Liver (tissue), 9 donors: Measurements from ENCODE around the gene ATP11A. TPM values are rescaled to one million over a fixed set of nuclear protein-coding genes. Genes with fewer than 3 reads are reported as not detected.

Experiments used
- DNase-seq: peaks from one replicate; pipeline ENCODE4 v3.0.0-alpha.2; 2017; ENCODE audit warnings: low spot score
- H3K27ac ChIP-seq, 2 donors: one replicate each; pipeline ENCODE4 v1.7.0; 2013; ENCODE audit warnings: inconsistent platforms in 2 of 2, low read length in 2 of 2, control low read depth in 1 of 2, low read depth in 1 of 2, mild to moderate bottlenecking in 1 of 2
- H3K27me3 ChIP-seq, 4 donors: one replicate each; pipeline versions ENCODE4 v1.6.1 to v1.7.0; 2013; ENCODE audit warnings: low read length in 3 of 4, inconsistent platforms in 1 of 4, mild to moderate bottlenecking in 1 of 4, moderate library complexity in 1 of 4; ENCODE audit not compliant: control insufficient read depth in 4 of 4, insufficient read depth in 4 of 4
- H3K36me3 ChIP-seq, 4 donors: one replicate each; pipeline versions ENCODE4 v1.6.1 to v1.7.0; 2013; ENCODE audit warnings: low read length in 3 of 4, mild to moderate bottlenecking in 3 of 4, low read depth in 1 of 4, moderate library complexity in 1 of 4; ENCODE audit not compliant: control insufficient read depth in 4 of 4, insufficient read depth in 3 of 4
- H3K4me1 ChIP-seq, 4 donors: one replicate each; pipeline versions ENCODE4 v1.6.1 to v1.7.0; 2013; ENCODE audit warnings: low read length in 3 of 4, mild to moderate bottlenecking in 3 of 4, moderate library complexity in 1 of 4; ENCODE audit not compliant: control insufficient read depth in 4 of 4, insufficient read depth in 4 of 4
- H3K4me3 ChIP-seq, 3 donors: one replicate each; pipeline versions ENCODE4 v1.6.1 to v1.7.0; 2013; ENCODE audit warnings: low read length in 3 of 3, control low read depth in 1 of 3, low read depth in 1 of 3, mild to moderate bottlenecking in 1 of 3
- H3K9ac ChIP-seq, 2 donors: one replicate each; pipeline ENCODE4 v1.7.0; 2013; ENCODE audit warnings: low read length in 2 of 2, mild to moderate bottlenecking in 2 of 2, moderate library complexity in 2 of 2, control low read depth in 1 of 2, low read depth in 1 of 2
- H3K9me3 ChIP-seq, 4 donors: one replicate each; pipeline versions ENCODE4 v1.6.1 to v1.7.0; 2013; ENCODE audit warnings: low read length in 3 of 4; ENCODE audit not compliant: control insufficient read depth in 4 of 4
- ATF3 ChIP-seq: IDR thresholded peaks from 2 replicates; pipeline ENCODE4 v1.6.1; 2016; ENCODE audit warnings: antibody characterized with exemption
- EGR1 ChIP-seq, 2 donors: IDR thresholded peaks; 2 replicates each; pipeline ENCODE4 v1.6.1; 2016 to 2018; ENCODE audit warnings: antibody characterized with exemption in 2 of 2, low read depth in 2 of 2
- FOXA1 ChIP-seq: IDR thresholded peaks from 2 replicates; pipeline ENCODE4 v1.6.1; 2016; ENCODE audit warnings: antibody characterized with exemption
- FOXA2 ChIP-seq: IDR thresholded peaks from 2 replicates; pipeline ENCODE4 v1.6.1; 2016; ENCODE audit warnings: antibody characterized with exemption
- GABPA ChIP-seq, 2 donors: IDR thresholded peaks in 1 of 2; conservative IDR thresholded peaks in 1 of 2; 2 replicates each; pipeline ENCODE4 v1.6.1; 2016; ENCODE audit warnings: antibody characterized with exemption in 2 of 2, mild to moderate bottlenecking in 1 of 2, moderate library complexity in 1 of 2
- HNF4A ChIP-seq, 2 donors: conservative IDR thresholded peaks; 2 replicates each; pipeline ENCODE4 v1.6.1; 2016; ENCODE audit warnings: antibody characterized with exemption in 2 of 2, mild to moderate bottlenecking in 2 of 2
- HNF4G ChIP-seq: IDR thresholded peaks from 2 replicates; pipeline ENCODE4 v1.6.1; 2016; ENCODE audit warnings: antibody characterized with exemption
- JUND ChIP-seq, 2 donors: IDR thresholded peaks; 2 replicates each; pipeline ENCODE4 v1.6.1; 2016; ENCODE audit warnings: antibody characterized with exemption in 2 of 2
- MAX ChIP-seq: IDR thresholded peaks from 2 replicates; pipeline ENCODE4 v1.6.1; 2016; ENCODE audit warnings: antibody characterized with exemption
- NR2F2 ChIP-seq: IDR thresholded peaks from 2 replicates; pipeline ENCODE4 v1.6.1; 2016; ENCODE audit warnings: antibody characterized with exemption
- RAD21 ChIP-seq, 2 donors: IDR thresholded peaks; 2 replicates each; pipeline ENCODE4 v1.6.1; 2016; ENCODE audit warnings: antibody characterized with exemption in 2 of 2, mild to moderate bottlenecking in 2 of 2
- RXRA ChIP-seq, 2 donors: IDR thresholded peaks; 2 replicates each; pipeline ENCODE4 v1.6.1; 2017 to 2018; ENCODE audit warnings: antibody characterized with exemption in 2 of 2, mild to moderate bottlenecking in 1 of 2
- SP1 ChIP-seq: IDR thresholded peaks from 2 replicates; pipeline ENCODE4 v1.6.1; 2018; ENCODE audit warnings: antibody characterized with exemption, mild to moderate bottlenecking
- TAF1 ChIP-seq: conservative IDR thresholded peaks from 2 replicates; pipeline ENCODE4 v1.6.1; 2016; ENCODE audit warnings: antibody characterized with exemption, mild to moderate bottlenecking
- YY1 ChIP-seq: IDR thresholded peaks from 2 replicates; pipeline ENCODE4 v1.6.1; 2016; ENCODE audit warnings: antibody characterized with exemption, mild to moderate bottlenecking
- WGBS: extraction: QIAGEN DNeasy Blood & Tissue Kit; methylation state at CpG from one replicate; pipeline ENCODE4 v1.1.7; 2013; 5-methylcytosine and 5-hydroxymethylcytosine counted together
- polyA plus RNA-seq, 2 donors: library from polyadenylated mRNA; stranded (reverse) in 1 of 2; unstranded in 1 of 2; fragments of 200-250 nt in 1 of 2; fragments of >200 nt in 1 of 2; fragmentation: Nextera tagmentation in 1 of 2; extraction: Ambion mirVana in 1 of 2; gene quantifications; one replicate each; pipeline versions ENCODE4 v1.2.1 to v1.2.3, GENCODE V29; 2013 to 2015
- total RNA-seq, 2 donors: library from RNA; depleted of rRNA; stranded (reverse); fragments of >200 nt; gene quantifications; one replicate each; pipeline ENCODE4 v1.2.3, GENCODE V29; 2014
- TF ChIP-seq, protein P1 (sequence below): IDR thresholded peaks from 2 replicates; pipeline ENCODE4 v1.6.1; 2016; ENCODE audit warnings: antibody characterized with exemption, mild to moderate bottlenecking
- TF ChIP-seq, protein P2 (sequence below): fragments of 150-350 bp; IDR thresholded peaks from 2 replicates; pipeline ENCODE4 v1.5.1; 2017; ENCODE audit warnings: improper control_type of control experiment, low read depth, low read length; ENCODE audit not compliant: missing input control
- TF ChIP-seq, protein P3 (sequence below): IDR thresholded peaks from 2 replicates; pipeline ENCODE4 v1.6.1; 2016; ENCODE audit warnings: antibody characterized with exemption
- donor health status: healthy.
- donor health status: healthy.
- donor health status: healthy.
- donor health status: healthy.
- donor health status: healthy.

ATP11A gene
- total and polyA plus RNA-seq, 4 donors: 8.7 to 27.9 (median 13.8) TPM

- TF ChIP-seq, protein P1, sequence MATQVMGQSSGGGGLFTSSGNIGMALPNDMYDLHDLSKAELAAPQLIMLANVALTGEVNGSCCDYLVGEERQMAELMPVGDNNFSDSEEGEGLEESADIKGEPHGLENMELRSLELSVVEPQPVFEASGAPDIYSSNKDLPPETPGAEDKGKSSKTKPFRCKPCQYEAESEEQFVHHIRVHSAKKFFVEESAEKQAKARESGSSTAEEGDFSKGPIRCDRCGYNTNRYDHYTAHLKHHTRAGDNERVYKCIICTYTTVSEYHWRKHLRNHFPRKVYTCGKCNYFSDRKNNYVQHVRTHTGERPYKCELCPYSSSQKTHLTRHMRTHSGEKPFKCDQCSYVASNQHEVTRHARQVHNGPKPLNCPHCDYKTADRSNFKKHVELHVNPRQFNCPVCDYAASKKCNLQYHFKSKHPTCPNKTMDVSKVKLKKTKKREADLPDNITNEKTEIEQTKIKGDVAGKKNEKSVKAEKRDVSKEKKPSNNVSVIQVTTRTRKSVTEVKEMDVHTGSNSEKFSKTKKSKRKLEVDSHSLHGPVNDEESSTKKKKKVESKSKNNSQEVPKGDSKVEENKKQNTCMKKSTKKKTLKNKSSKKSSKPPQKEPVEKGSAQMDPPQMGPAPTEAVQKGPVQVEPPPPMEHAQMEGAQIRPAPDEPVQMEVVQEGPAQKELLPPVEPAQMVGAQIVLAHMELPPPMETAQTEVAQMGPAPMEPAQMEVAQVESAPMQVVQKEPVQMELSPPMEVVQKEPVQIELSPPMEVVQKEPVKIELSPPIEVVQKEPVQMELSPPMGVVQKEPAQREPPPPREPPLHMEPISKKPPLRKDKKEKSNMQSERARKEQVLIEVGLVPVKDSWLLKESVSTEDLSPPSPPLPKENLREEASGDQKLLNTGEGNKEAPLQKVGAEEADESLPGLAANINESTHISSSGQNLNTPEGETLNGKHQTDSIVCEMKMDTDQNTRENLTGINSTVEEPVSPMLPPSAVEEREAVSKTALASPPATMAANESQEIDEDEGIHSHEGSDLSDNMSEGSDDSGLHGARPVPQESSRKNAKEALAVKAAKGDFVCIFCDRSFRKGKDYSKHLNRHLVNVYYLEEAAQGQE: no peak
- TF ChIP-seq YY1: no peak
Observed at GRCh38 chr13:112772539-112772909, 82.7 kb downstream of the ATP11A start (continued).

GRCh38 chr13:112772929-112773328 is 83.1 kb downstream of the ATP11A start:
- Histone ChIP-seq H3K4me3 (no peak overlapping the region), H3K27ac (no peak overlapping the region), H3K27me3 (no peaks in the 10 kb centered on the region), H3K9me3 (no peaks in the 10 kb centered on the region), H3K36me3 (no peaks in the 10 kb centered on the region), H3K4me1 (peaks cover 0 to 2% (median 0%) of the 10 kb centered on the region in 4 donors), H3K9ac (no peak overlapping the region)
- no peak for DNase-seq
- no peak for TF ChIP-seq HNF4A (conservative IDR thresholded peaks at IDR 0.05)
- TF ChIP-seq, protein P2, sequence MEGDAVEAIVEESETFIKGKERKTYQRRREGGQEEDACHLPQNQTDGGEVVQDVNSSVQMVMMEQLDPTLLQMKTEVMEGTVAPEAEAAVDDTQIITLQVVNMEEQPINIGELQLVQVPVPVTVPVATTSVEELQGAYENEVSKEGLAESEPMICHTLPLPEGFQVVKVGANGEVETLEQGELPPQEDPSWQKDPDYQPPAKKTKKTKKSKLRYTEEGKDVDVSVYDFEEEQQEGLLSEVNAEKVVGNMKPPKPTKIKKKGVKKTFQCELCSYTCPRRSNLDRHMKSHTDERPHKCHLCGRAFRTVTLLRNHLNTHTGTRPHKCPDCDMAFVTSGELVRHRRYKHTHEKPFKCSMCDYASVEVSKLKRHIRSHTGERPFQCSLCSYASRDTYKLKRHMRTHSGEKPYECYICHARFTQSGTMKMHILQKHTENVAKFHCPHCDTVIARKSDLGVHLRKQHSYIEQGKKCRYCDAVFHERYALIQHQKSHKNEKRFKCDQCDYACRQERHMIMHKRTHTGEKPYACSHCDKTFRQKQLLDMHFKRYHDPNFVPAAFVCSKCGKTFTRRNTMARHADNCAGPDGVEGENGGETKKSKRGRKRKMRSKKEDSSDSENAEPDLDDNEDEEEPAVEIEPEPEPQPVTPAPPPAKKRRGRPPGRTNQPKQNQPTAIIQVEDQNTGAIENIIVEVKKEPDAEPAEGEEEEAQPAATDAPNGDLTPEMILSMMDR: no peak
- TF ChIP-seq FOXA2: no peak
- TF ChIP-seq YY1: no peak
- TF ChIP-seq TAF1: no peak
- no peak for TF ChIP-seq RAD21 (IDR thresholded peaks at IDR 0.05)
- TF ChIP-seq HNF4G: no peak
- no peak for TF ChIP-seq RXRA (IDR thresholded peaks at IDR 0.05)
- TF ChIP-seq SP1: no peak
- no peak for TF ChIP-seq EGR1 (IDR thresholded peaks at IDR 0.05; ENCODE audit: low read depth in 2 of 2)
- no peak for TF ChIP-seq FOXA1
- TF ChIP-seq GABPA (IDR thresholded peaks at IDR 0.05 in 1 of 2, conservative IDR thresholded peaks at IDR 0.05 in 1 of 2): no peak
- TF ChIP-seq JUND (IDR thresholded peaks at IDR 0.05): no peak
- TF ChIP-seq ATF3: no peak
- no peak for TF ChIP-seq NR2F2
- TF ChIP-seq, protein P3, sequence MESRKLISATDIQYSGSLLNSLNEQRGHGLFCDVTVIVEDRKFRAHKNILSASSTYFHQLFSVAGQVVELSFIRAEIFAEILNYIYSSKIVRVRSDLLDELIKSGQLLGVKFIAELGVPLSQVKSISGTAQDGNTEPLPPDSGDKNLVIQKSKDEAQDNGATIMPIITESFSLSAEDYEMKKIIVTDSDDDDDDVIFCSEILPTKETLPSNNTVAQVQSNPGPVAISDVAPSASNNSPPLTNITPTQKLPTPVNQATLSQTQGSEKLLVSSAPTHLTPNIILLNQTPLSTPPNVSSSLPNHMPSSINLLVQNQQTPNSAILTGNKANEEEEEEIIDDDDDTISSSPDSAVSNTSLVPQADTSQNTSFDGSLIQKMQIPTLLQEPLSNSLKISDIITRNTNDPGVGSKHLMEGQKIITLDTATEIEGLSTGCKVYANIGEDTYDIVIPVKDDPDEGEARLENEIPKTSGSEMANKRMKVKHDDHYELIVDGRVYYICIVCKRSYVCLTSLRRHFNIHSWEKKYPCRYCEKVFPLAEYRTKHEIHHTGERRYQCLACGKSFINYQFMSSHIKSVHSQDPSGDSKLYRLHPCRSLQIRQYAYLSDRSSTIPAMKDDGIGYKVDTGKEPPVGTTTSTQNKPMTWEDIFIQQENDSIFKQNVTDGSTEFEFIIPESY: no peak
- no peak for TF ChIP-seq MAX
- TF ChIP-seq, protein P1: no peak
- WGBS: 88% methylated on average over 8 of the region's 8 CpGs
